Measurements from ENCODE around the gene BCR.

BCR gene

GRCh38 chr22:23236026-23236425 is 55.7 kb downstream of the BCR start:
- Mint-ChIP-seq H3K9me3 (peaks cover 8% of the 10 kb centered on the region), H3K27ac (no peak overlapping the region), H3K4me1 (peaks cover 49% of the 10 kb centered on the region), H3K36me3 (ENCODE audit: low read depth) (peaks cover 19% of the 10 kb centered on the region), H3K27me3 (ENCODE audit: low read depth, poor library complexity) (peaks cover 6% of the 10 kb centered on the region), H3K4me3 (no peak overlapping the region)
- DNase-seq: no peak
- no peak for TF ChIP-seq CTCF (IDR thresholded peaks at IDR 0.05)

GRCh38 chr22:23236440-23237184 is 56.3 kb downstream of the BCR start:
- H3K27ac Mint-ChIP-seq: no peak overlapping the region
- TF ChIP-seq CTCF (IDR thresholded peaks at IDR 0.05): no peak
- H3K36me3 Mint-ChIP-seq (ENCODE audit: low read depth): peaks cover 19% of the 10 kb centered on the region
- peaks cover 6% of the 10 kb centered on the region for H3K27me3 Mint-ChIP-seq (ENCODE audit: low read depth, poor library complexity)
- peaks cover 8% of the 10 kb centered on the region for H3K9me3 Mint-ChIP-seq
- H3K4me1 Mint-ChIP-seq: peaks cover 52% of the 10 kb centered on the region
- no peak for DNase-seq
- no peak overlapping the region for H3K4me3 Mint-ChIP-seq

GRCh38 chr22:23237201-23237798 is 57.0 kb downstream of the BCR start:
- peaks cover 19% of the 10 kb centered on the region for H3K36me3 Mint-ChIP-seq (ENCODE audit: low read depth)
- no peak for TF ChIP-seq CTCF (IDR thresholded peaks at IDR 0.05)
- peak; percentile 48 for DNase-seq
- peaks cover 6% of the 10 kb centered on the region for H3K27me3 Mint-ChIP-seq (ENCODE audit: low read depth, poor library complexity)
- H3K4me1 Mint-ChIP-seq: peaks cover 55% of the 10 kb centered on the region
- no peak overlapping the region for H3K4me3 Mint-ChIP-seq
- H3K9me3 Mint-ChIP-seq: peaks cover 8% of the 10 kb centered on the region
- peak overlapping the region; percentile 49 for H3K27ac Mint-ChIP-seq

- H3K9me3 Mint-ChIP-seq: peaks cover 8% of the 10 kb centered on the region
- no peak for TF ChIP-seq CTCF (IDR thresholded peaks at IDR 0.05)
- peaks cover 60% of the 10 kb centered on the region for H3K4me1 Mint-ChIP-seq
- no peak for DNase-seq
- no peak overlapping the region for H3K4me3 Mint-ChIP-seq
- peaks cover 19% of the 10 kb centered on the region for H3K36me3 Mint-ChIP-seq (ENCODE audit: low read depth)
- peaks cover 6% of the 10 kb centered on the region for H3K27me3 Mint-ChIP-seq (ENCODE audit: low read depth, poor library complexity)
- H3K27ac Mint-ChIP-seq: no peak overlapping the region
These were observed 57.5 kb downstream of the BCR start for GRCh38 chr22:23237841-23238240.

GRCh38 chr22:23238707-23239106 is 58.4 kb downstream of the BCR start:
- H3K4me1 Mint-ChIP-seq: peaks cover 63% of the 10 kb centered on the region

More at GRCh38 chr22:23238707-23239106, 58.4 kb downstream of the BCR start:
- no peak for TF ChIP-seq CTCF (IDR thresholded peaks at IDR 0.05)
- no peak for DNase-seq
- H3K36me3 Mint-ChIP-seq (ENCODE audit: low read depth): peaks cover 19% of the 10 kb centered on the region
- H3K27ac Mint-ChIP-seq: no peak overlapping the region
- peaks cover 6% of the 10 kb centered on the region for H3K27me3 Mint-ChIP-seq (ENCODE audit: low read depth, poor library complexity)
- H3K9me3 Mint-ChIP-seq: peaks cover 8% of the 10 kb centered on the region
- H3K4me3 Mint-ChIP-seq: no peak overlapping the region
